Lung (tissue), 12 donors: ENCODE results near the gene EDAR. TPM values are rescaled to one million over a fixed set of nuclear protein-coding genes. Genes with fewer than 3 reads are reported as not detected.

Experiments
- ATAC-seq: fragments of 200-7000 bp; cut with Tn5 transposase; one replicate; pipeline ENCODE4 v1.9.1; 2020; ENCODE audit warnings: moderate number of reproducible peaks; ENCODE audit not compliant: insufficient read depth, low FRiP score
- DNase-seq, 3 donors: peaks; one replicate each; pipeline ENCODE4 v3.0.0-alpha.2; 2013 to 2017
- H3K27ac ChIP-seq, 2 donors: one replicate each; pipeline ENCODE4 v1.5.1; 2013; ENCODE audit warnings: mild to moderate bottlenecking in 2 of 2, moderate library complexity in 2 of 2, control low read depth in 1 of 2, inconsistent platforms in 1 of 2, low read depth in 1 of 2, low read length in 1 of 2
- H3K27me3 ChIP-seq, 3 donors: one replicate each; pipeline ENCODE4 v1.5.1; 2013; ENCODE audit warnings: low read length in 2 of 3; ENCODE audit not compliant: control insufficient read depth in 3 of 3, insufficient read depth in 3 of 3
- H3K36me3 ChIP-seq, 4 donors: one replicate each; pipeline ENCODE4 v1.5.1; 2013; ENCODE audit warnings: low read length in 4 of 4, mild to moderate bottlenecking in 1 of 4, moderate library complexity in 1 of 4; ENCODE audit not compliant: control insufficient read depth in 4 of 4, insufficient read depth in 4 of 4
- H3K4me1 ChIP-seq, 5 donors: one replicate each; pipeline ENCODE4 v1.5.1; 2013; ENCODE audit warnings: low read length in 5 of 5, mild to moderate bottlenecking in 2 of 5, moderate library complexity in 1 of 5; ENCODE audit not compliant: control insufficient read depth in 5 of 5, insufficient read depth in 5 of 5
- H3K4me3 ChIP-seq: one replicate; pipeline ENCODE4 v1.5.1; 2013; ENCODE audit warnings: mild to moderate bottlenecking, control low read depth, moderate library complexity
- H3K9ac ChIP-seq, 2 donors: one replicate each; pipeline ENCODE4 v1.5.1; 2013; ENCODE audit warnings: low read length in 2 of 2, control low read depth in 1 of 2; ENCODE audit not compliant: insufficient read depth in 1 of 2
- H3K9me3 ChIP-seq, 4 donors: one replicate each; pipeline ENCODE4 v1.5.1; 2013; ENCODE audit warnings: low read length in 3 of 4, mild to moderate bottlenecking in 1 of 4, moderate library complexity in 1 of 4; ENCODE audit not compliant: control insufficient read depth in 4 of 4, insufficient read depth in 3 of 4
- WGBS, 2 donors: extraction: QIAGEN DNeasy Blood & Tissue Kit; methylation state at CpG; one replicate each; pipeline ENCODE4 v1.1.7; 2013; 5-methylcytosine and 5-hydroxymethylcytosine counted together
- polyA plus RNA-seq, 2 donors: library from polyadenylated mRNA; stranded (reverse); fragments of 200-250 nt; gene quantifications; one replicate each; pipeline ENCODE4 v1.2.1, GENCODE V29; 2013
- total RNA-seq, 2 donors: library from RNA; depleted of rRNA in 1 of 2; stranded (reverse); fragments of >200 nt in 1 of 2; gene quantifications; one replicate each; pipeline ENCODE4 v1.2.1, GENCODE V29; 2014 to 2021
- TF ChIP-seq, protein P1 (sequence below): IDR thresholded peaks from 2 replicates; pipeline ENCODE4 v1.5.1; 2012; ENCODE audit warnings: mild to moderate bottlenecking; ENCODE audit errors: control extremely low read depth, extremely low read depth
- donor health status: control.
- donor health status: control.
- donor health status: Bipolar disorder and iron deficiency.
- donor health status: healthy.
- donor health status: DM: yes; HTN: yes; CAD: no.

The EDAR gene
- total and polyA plus RNA-seq, 4 donors = 0.02 to 0.37 (median 0.10) TPM; not detected in 1

GRCh38 chr2:108920686-108921085 is 68.3 kb downstream of the EDAR start:
- Histone ChIP-seq H3K36me3 (no peaks in the 10 kb centered on the region), H3K4me1 (peaks cover 0 to 34% (median 3%) of the 10 kb centered on the region in 5 donors), H3K27ac (no peak overlapping the region), H3K4me3 (no peak overlapping the region), H3K9ac (no peak overlapping the region), H3K9me3 (no peaks in the 10 kb centered on the region), H3K27me3 (no peaks in the 10 kb centered on the region)
- ATAC-seq (no peak), DNase-seq (no peak)
- TF ChIP-seq, protein P1, sequence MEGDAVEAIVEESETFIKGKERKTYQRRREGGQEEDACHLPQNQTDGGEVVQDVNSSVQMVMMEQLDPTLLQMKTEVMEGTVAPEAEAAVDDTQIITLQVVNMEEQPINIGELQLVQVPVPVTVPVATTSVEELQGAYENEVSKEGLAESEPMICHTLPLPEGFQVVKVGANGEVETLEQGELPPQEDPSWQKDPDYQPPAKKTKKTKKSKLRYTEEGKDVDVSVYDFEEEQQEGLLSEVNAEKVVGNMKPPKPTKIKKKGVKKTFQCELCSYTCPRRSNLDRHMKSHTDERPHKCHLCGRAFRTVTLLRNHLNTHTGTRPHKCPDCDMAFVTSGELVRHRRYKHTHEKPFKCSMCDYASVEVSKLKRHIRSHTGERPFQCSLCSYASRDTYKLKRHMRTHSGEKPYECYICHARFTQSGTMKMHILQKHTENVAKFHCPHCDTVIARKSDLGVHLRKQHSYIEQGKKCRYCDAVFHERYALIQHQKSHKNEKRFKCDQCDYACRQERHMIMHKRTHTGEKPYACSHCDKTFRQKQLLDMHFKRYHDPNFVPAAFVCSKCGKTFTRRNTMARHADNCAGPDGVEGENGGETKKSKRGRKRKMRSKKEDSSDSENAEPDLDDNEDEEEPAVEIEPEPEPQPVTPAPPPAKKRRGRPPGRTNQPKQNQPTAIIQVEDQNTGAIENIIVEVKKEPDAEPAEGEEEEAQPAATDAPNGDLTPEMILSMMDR = no peak
- WGBS, 2 donors = 85 to 90% methylated on average over 7 of the region's 7 CpGs

DNA sequence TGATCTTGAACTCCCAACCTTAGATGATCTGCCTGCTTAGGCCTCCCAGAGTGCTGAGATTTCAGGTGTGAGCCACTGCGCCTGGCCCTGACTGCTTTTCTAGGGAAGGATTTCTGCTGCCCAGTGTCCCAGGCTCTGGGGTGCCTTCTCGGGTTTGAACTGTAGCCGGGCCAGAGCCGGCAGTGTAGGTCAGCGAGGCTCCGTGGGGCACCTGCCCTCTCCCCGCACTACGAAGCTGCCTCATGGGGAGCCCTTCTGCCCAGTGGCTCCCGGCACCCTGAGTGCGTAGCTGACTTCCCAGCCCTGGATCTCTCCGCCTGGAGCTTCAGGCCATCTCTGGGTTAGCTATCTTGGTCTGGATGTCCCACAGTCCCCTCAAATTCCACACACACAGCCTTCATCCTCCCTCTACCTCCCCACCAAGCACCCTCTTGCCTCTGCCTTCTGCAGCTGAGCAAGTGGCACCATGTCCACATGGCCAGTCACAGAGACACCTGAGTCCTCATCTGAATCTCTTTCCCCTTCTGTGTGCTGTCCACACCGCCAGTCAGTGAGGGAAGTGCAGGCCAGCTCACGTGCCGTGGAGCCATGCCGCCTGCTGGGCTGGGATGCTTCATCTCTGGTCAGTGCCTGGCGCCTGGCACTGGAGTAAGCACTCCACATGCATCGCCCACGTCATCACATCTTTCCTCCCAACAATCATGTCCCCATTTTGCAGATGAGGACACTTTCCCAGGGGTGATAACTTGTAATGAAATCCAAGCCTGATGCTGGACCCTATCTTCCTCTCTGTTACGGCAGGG is 69.2 kb downstream of the EDAR start:
- WGBS, 2 donors = 96% methylated on average over 19 of the region's 19 CpGs
- ATAC-seq = no peak
- TF ChIP-seq, protein P1 = no peak
- Histone ChIP-seq H3K27me3 (no peaks in the 10 kb centered on the region), H3K27ac (no peak overlapping the region), H3K4me1 (peaks cover 0 to 31% (median 3%) of the 10 kb centered on the region in 5 donors), H3K36me3 (no peaks in the 10 kb centered on the region), H3K4me3 (no peak overlapping the region), H3K9ac (no peak overlapping the region), H3K9me3 (no peaks in the 10 kb centered on the region)
- DNase-seq = peak in 1 of 3 donors; percentile 7

DNA sequence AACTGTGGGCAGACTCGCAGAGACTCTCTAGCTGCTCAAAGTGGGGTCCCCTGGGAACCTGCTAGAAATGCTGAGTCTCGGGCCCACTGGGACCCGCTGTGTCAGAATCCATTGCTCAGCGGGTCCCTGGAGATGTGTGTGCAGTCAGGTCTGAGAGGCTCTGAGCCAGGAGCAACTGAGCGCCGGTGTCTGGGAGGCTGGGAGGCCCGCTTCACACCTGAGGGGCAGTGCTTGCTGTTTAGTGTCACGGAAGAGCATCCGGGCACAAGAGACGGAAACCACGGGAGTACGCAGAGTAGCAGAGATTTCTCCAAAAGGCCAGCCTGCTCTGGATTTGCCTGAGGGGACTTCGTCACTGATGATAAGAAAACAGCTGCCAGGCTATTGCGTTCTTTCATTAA is 70.1 kb downstream of the EDAR start:
- DNase-seq (peak in 1 of 3 donors; percentile 9), ATAC-seq (no peak)
- Histone ChIP-seq H3K9me3 (no peaks in the 10 kb centered on the region), H3K27ac (no peak overlapping the region), H3K36me3 (no peaks in the 10 kb centered on the region), H3K27me3 (no peaks in the 10 kb centered on the region), H3K9ac (no peak overlapping the region), H3K4me3 (no peak overlapping the region), H3K4me1 (peaks cover 0 to 23% (median 3%) of the 10 kb centered on the region in 5 donors)
- TF ChIP-seq, protein P1 = no peak
- WGBS, 2 donors = 96 to 98% methylated on average over 14 of the region's 14 CpGs
